ENCODE data around the gene IDI1.

DNA sequence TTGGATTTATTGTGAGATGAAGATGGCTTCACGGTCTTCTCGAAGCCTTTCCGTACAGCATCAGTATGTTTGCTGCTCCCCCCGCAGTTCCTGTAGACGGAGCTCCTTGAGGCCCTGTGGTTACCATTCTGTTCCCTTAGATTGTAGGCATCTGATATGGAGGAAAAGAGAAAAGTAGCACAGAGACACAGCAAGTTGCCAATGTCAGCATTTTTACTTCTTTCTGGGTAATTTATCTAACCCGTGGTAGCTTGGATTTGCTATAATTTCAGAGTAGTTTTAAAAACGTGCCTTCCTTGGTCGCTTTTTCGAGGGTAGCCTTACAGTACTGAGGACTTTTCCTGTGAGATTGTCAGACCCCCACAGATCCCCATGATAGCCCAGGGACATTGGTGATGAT lies 44.8 kb upstream of the IDI1 start:
- TF ChIP-seq CTCF (IDR thresholded peaks at IDR 0.05) (no peak), POLR2A (IDR thresholded peaks at IDR 0.05) (no peak), POLR2AphosphoS5 (IDR thresholded peaks at IDR 0.05) (no peak)
